Central memory CD4-positive, alpha-beta T cell (primary cell): Measurements from ENCODE around the gene A2ML1.
"Not testable (repeated sequence)": the region's sequence is repeated elsewhere in the genome, so short reads cannot be mapped to it uniquely, and the experiment has no call there.

Experiments
- DNase-seq: peaks from one replicate; pipeline ENCODE4 v3.0.0; 2022
- total RNA-seq, 3 experiments: gene quantifications; one replicate each; lab custom pipeline; 2026; lab: John Stamatoyannopoulos, UW

A2ML1 gene
- total RNA-seq: 0 reads per million in 3 experiments

DNA sequence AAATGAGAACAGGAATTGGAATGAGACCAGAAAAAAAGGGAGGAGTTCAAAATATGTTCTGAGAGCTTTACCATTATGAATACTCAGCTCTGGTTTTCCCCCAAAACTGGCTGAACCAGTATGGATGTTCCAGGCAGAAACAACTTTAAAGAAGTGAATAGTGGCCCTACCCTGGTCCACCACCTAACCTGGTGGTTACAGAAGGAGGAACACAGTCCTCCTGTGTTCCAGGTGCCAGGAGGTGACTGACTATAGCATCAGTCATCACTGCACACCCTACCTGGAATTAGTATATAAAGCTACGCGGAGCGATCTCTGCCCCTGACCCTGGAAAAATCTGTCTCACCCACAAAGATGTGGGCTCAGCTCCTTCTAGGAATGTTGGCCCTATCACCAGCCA lies at the start of gene A2ML1:
TSS of gene A2ML1 (plus strand) at position 324 of the 400 bp plus-strand sequence. CDS start at position 355, 31 bp downstream.
- no peak for DNase-seq

DNA sequence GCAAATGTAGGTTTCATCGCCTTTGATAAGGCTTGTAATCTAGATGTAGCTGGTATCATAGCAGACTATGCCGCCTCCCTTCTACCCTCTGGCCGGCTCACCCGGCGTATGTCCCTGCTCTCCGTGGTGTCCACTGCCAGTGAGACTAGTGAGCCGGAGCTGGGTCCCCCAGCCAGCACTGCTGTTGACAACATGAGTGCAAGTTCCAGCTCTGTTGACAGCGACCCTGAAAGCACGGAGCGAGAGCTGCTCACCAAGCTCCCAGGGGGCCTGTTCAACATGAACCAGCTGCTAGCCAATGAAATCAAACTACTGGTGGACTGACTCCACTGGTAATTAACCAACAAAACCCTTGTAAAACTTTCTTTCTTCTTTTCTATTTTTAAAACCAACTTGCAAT lies 49.0 kb upstream of the A2ML1 start:
- no peak for DNase-seq

DNA sequence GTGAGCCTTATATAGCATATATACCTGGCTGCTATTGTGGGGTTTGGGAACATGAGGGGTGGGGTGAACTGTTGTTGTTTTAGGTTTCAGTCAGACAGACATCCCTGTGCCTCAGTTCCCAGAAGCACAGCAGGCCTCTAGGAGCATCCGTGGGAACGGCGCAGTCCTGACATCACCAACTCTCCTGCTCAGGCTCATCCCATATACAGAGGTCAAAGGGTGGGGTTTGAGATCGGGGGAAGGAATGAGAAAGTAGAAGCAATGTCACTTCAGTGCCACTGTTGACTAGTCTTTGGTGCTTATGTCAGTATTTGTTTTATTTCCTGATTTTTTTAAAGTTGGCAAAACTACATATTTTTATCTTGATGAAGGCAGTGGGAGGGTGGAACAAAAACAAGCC lies 43.1 kb upstream of the A2ML1 start:
- no peak for DNase-seq

DNA sequence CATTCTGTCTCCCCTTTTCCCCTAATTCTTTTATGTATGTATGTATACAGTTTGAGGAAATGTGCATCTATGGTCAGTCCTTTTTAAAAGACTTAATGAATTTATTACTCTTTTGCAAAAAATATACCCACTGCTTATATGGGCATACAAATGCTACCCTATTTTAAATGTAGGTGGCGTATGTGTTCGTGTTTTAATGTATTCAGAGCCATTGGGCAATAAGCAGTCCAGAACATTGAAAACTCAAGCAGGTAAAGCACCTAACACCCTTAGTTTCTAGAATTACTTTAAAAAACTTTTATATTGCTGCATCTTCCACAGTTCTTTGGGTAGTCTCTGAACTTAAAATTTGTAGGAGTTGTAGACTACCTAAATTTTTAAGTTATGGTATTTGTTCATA lies 42.6 kb upstream of the A2ML1 start:
- DNase-seq: no peak

GRCh38 chr12:8780389-8780788 lies 42.0 kb upstream of the A2ML1 start:
- DNase-seq: no peak

- DNase-seq: no peak
Measured at GRCh38 chr12:8781381-8782127, 40.9 kb upstream of the A2ML1 start.

GRCh38 chr12:8784290-8784888 lies 38.0 kb upstream of the A2ML1 start:
- DNase-seq: no peak

DNA sequence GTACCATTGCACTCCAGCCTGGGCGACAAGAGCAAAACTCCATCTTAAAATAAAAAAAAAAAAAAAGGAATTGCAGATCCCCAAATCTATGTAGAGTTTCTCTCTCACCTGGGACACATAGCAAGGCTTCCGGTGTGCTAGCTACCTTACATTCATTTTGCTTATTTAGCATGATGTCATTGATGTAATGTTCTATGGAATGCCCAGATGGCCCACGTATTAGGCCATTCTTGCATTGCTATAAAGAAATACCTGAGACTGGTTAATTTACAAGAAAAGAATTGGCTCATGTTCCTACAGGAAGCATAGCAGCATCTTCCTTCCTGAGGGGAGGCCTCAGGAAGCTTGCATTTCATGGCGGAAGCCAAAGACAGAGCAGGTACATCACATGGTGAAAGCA lies 36.9 kb upstream of the A2ML1 start:
- no peak for DNase-seq

DNA sequence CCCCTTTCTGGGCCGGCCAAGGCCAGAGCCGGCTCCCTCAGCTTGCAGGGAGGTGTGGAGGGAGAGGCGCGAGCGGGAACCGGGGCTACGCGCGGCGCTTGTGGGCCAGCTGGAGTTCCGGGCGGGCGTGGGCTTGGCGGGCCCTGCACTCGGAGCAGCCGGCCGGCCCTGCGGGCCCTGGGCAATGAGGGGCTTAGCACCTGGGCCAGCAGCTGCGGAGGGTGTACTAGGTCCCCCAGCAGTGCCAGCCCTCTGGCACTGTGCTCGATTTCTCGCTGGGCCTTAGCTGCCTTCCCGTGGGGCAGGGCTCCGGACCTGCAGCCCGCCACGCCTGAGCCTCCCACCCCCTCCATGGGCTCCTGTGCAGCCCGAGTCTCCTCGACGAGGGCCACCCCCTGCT lies 35.2 kb upstream of the A2ML1 start:
- DNase-seq: not testable (repeated sequence)

GRCh38 chr12:8788706-8789105 lies 33.7 kb upstream of the A2ML1 start:
- not testable (repeated sequence) for DNase-seq

DNA sequence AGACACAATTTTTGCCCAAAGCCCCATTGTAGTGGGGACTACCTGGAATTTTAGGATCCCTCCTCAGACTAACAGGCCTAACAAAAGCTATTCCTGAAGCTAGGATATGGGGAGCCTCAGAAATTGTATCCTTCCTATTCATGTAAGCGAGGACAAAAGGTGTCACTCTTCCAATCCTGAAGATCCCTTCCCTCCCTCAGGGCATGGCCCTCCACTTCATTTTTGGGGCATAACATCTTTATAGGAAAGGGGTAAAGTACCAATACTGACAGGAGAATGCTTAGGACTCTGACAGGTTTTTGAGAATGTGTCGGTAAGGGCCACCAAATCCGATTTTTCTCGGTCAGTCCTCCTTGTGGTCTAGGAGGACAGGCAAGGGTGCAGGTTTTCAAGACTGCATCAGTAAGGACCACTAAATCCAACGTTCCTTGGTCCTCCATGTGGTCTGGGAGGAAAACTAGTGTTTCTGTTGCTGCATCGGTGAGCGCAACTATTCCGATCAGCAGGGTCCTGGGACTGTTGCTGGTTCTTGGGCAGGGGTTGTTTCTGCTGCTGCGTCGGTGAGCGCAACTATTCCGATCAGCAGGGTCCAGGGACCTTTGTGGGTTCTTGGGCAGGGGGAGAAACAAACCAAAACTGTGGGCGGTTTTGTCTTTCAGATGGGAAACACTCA lies 32.9 kb upstream of the A2ML1 start:
- DNase-seq: not testable (repeated sequence)

GRCh38 chr12:8793226-8793625 lies 29.2 kb upstream of the A2ML1 start:
- DNase-seq: not testable (repeated sequence)

DNA sequence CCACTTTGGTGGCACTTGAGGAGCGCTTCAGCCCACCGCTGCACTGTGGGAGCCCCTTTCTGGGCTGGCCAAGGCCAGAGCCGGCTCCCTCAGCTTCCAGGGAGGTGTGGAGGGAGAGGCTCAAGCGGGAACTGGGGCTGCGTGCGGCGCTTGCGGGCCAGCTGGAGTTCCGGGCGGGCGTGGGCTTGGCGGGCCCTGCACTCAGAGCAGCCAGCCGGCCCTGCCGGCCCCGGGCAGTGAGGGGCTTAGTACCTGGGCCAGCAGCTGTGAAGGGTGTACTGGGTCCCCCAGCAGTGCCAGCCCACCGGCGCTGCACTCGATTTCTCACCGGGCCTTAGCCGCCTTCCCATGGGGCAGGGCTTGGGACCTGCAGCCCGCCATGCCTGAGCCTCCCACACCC lies 27.8 kb upstream of the A2ML1 start:
- DNase-seq: not testable (repeated sequence)

GRCh38 chr12:8796831-8797626 lies 25.4 kb upstream of the A2ML1 start:
- no peak for DNase-seq

GRCh38 chr12:8801213-8801612 lies 21.2 kb upstream of the A2ML1 start:
- DNase-seq: not testable (repeated sequence)

- not testable (repeated sequence) for DNase-seq
Measured at GRCh38 chr12:8804833-8805232, 17.6 kb upstream of the A2ML1 start.

DNA sequence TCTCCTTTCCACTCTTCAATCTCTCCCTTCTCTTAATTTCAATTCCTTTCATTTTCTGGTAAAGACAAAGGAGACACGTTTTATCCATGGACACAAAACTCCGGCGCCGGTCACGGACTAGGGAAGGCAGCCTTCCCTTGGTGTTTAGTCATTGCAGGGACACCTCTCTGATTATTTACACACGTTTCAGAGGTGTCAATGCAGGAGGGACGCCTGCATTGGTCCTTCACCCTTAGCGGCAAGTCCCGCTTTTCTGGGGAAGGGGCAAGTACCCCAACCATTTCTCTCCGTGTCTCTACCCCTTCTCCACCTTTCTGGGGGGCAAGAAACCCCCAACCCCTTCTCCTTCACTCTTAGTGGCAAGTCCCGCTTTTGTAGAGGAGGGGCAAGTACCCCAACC lies 16.9 kb upstream of the A2ML1 start:
- DNase-seq: not testable (repeated sequence)

DNA sequence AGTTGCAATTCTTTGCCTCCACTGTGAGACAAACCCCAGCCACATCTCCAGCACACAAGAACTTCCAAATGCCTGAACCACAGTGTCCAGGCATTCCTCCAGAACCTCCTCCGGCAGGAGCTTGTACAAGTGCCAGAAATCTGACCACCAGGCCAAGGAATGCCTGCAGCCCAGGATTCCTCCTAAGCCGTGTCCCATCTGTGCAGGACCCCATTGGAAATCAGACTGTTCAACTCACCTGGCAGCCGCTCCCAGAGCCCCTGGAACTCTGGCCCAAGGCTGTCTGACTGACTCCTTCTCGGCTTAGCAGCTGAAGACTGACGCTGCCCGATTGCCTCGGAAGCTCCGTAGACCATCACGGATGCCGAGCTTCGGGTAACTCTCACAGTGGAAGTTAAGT lies 15.3 kb upstream of the A2ML1 start:
- DNase-seq: not testable (repeated sequence)

GRCh38 chr12:8810112-8810511 lies 12.3 kb upstream of the A2ML1 start:
- DNase-seq: not testable (repeated sequence)

GRCh38 chr12:8813572-8814357 lies 8.7 kb upstream of the A2ML1 start:
- no peak for DNase-seq

- DNase-seq: no peak
Measured at GRCh38 chr12:8816448-8817050, 5.9 kb upstream of the A2ML1 start.

DNA sequence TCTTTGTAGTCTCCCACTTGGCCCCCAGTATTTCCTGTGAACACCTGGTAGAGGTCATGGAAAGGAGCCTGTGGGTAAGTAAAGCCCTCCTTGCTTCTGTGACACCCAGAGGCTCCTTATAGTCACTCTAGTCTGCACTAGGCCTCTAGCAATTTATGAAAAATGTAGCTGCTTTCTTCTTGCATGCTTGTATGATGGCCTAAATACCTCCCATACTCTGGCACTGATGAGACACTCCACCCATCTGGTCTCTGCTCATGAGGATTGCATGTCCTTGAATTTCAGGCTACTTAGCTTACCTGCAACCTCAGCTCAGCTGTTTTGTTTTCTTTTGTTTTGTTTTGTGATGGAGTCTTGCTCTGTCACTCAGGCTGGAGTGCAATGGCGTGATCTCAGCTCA lies 4.6 kb upstream of the A2ML1 start:
- DNase-seq: no peak
